K562 (cell line): Measurements from ENCODE around the gene ARHGAP9. TPM values are rescaled to one million over a fixed set of nuclear protein-coding genes. Genes with fewer than 3 reads are reported as not detected.
A peak's percentile ranks its signal among the peaks of the same experiment; 100 is the strongest.

Experiments used
- CC2D1A ChIP-seq: fragments of 450-650 bp; IDR thresholded peaks from 2 replicates; pipeline ENCODE4 v1.6.1; 2017; ENCODE audit warnings: mild to moderate bottlenecking
- EP300 ChIP-seq: IDR thresholded peaks from 2 replicates; pipeline ENCODE4 v1.6.1; 2012; ENCODE audit warnings: low read length, improper control_type of control experiment
- FOSL1 ChIP-seq: fragments of 200-800 bp; sonication (Bioruptor generic); conservative IDR thresholded peaks from 2 replicates; pipeline ENCODE4 v1.6.1; 2016; ENCODE audit warnings: missing genetic modification characterization, missing compliant biosample characterization
- IFI16 ChIP-seq: fragments of 250-450 bp; sonication (Bioruptor Pico); IDR thresholded peaks from 2 replicates; pipeline ENCODE4 v2.1.2; 2022; ENCODE audit warnings: mild to moderate bottlenecking, inconsistent platforms
- JUND ChIP-seq, 2 experiments: IDR thresholded peaks; 2 replicates in 1 of 2; 3 replicates in 1 of 2; pipeline ENCODE4 v1.6.1; 2011; ENCODE audit warnings: borderline replicate concordance in 2 of 2, low read depth in 2 of 2, low read length in 2 of 2, improper control_type of control experiment in 1 of 2, missing biosample characterization in 1 of 2, missing genetic modification characterization in 1 of 2, missing genetic modification reagents in 1 of 2
- LCOR ChIP-seq: sonication (generic); formaldehyde crosslinking; IDR thresholded peaks from 2 replicates; pipeline ENCODE4 v1.8.0; 2022; ENCODE audit warnings: mild to moderate bottlenecking, missing genetic modification reagents
- MTF1 ChIP-seq: fragments of 250-450 bp; sonication (Bioruptor Pico); IDR thresholded peaks from 2 replicates; pipeline ENCODE4 v1.9.0; 2021; ENCODE audit warnings: moderate library complexity, mild to moderate bottlenecking, inconsistent platforms, borderline replicate concordance
- MYC ChIP-seq, 2 experiments: fragments of 250-450 bp in 1 of 2; sonication (Bioruptor Pico) in 1 of 2; IDR thresholded peaks; 2 replicates each; pipeline versions ENCODE4 v1.5.1 to v1.6.1; 2012 to 2021; ENCODE audit warnings: low read depth in 2 of 2, borderline replicate concordance in 1 of 2, improper control_type of control experiment in 1 of 2, low read length in 1 of 2, mild to moderate bottlenecking in 1 of 2, moderate library complexity in 1 of 2
- PPARD ChIP-seq: fragments of 250-450 bp; sonication (Bioruptor Pico); IDR thresholded peaks from 2 replicates; pipeline ENCODE4 v1.8.0; 2022; ENCODE audit warnings: inconsistent platforms, mild to moderate bottlenecking, moderate library complexity
- SP2 ChIP-seq: IDR thresholded peaks from 2 replicates; pipeline ENCODE4 v1.6.1; 2011; ENCODE audit warnings: mild to moderate bottlenecking, low read depth, low read length, moderate library complexity; ENCODE audit not compliant: poor library complexity, severe bottlenecking; ENCODE audit errors: extremely low read depth
- TCF3 ChIP-seq: sonication (generic); formaldehyde crosslinking; IDR thresholded peaks from 2 replicates; pipeline ENCODE4 v1.4.0; 2020; ENCODE audit warnings: mild to moderate bottlenecking, missing genetic modification reagents
- ZFPM2 ChIP-seq: fragments of 250-450 bp; sonication (Bioruptor Pico); IDR thresholded peaks from 2 replicates; pipeline ENCODE4 v1.5.1; 2022; ENCODE audit warnings: mild to moderate bottlenecking
- ZNF311 ChIP-seq: fragments of 250-450 bp; sonication (Bioruptor Pico); IDR thresholded peaks from 2 replicates; pipeline ENCODE4 v1.4.0; 2020; ENCODE audit warnings: mild to moderate bottlenecking, moderate library complexity
- ZNF561 ChIP-seq: fragments of 450-650 bp; formaldehyde crosslinking; conservative IDR thresholded peaks from 2 replicates; pipeline ENCODE4 v1.4.0; 2020; ENCODE audit warnings: mild to moderate bottlenecking, moderate library complexity
- polyA plus RNA-seq, 8 experiments: library from polyadenylated mRNA; depleted of rRNA in 4 of 8; stranded (reverse) in 5 of 8; unstranded in 3 of 8; fragments of >200 nt; fragmentation: Nextera tagmentation in 2 of 8; fragmentation: Illumina TruSeq in 1 of 8; extraction: Ambion mirVana in 2 of 8; extraction: Trizol in 1 of 8; gene quantifications; 2 replicates each; pipeline versions ENCODE4 v1.2.1 to v1.2.3, GENCODE V29; 2011 to 2014; ENCODE audit warnings: inconsistent platforms in 1 of 8, missing spikeins in 1 of 8
- total RNA-seq, 7 experiments: library from RNA; depleted of rRNA in 6 of 7; stranded (reverse); fragments of >200 nt in 6 of 7; fragmentation: Illumina TruSeq in 2 of 7; extraction: Trizol in 2 of 7; gene quantifications; 2 replicates each; pipeline versions ENCODE4 v1.2.1 to v1.2.3, GENCODE V29; 2011 to 2021; ENCODE audit warnings: low replicate concordance in 1 of 7
- TF ChIP-seq, protein P1 (sequence below): fragments of 200-600 bp; sonication (generic); IDR thresholded peaks from one replicate; pipeline ENCODE4 v1.6.1; 2012; ENCODE audit warnings: mild to moderate bottlenecking, low read depth, low read length, inconsistent platforms

Gene ARHGAP9
- total and polyA plus RNA-seq, 9 of the 15 experiments (the other 6 are each of a cell fraction or from before 2014, with no cell fraction given), result 1.5 to 10.2 (median 5.1) TPM

DNA sequence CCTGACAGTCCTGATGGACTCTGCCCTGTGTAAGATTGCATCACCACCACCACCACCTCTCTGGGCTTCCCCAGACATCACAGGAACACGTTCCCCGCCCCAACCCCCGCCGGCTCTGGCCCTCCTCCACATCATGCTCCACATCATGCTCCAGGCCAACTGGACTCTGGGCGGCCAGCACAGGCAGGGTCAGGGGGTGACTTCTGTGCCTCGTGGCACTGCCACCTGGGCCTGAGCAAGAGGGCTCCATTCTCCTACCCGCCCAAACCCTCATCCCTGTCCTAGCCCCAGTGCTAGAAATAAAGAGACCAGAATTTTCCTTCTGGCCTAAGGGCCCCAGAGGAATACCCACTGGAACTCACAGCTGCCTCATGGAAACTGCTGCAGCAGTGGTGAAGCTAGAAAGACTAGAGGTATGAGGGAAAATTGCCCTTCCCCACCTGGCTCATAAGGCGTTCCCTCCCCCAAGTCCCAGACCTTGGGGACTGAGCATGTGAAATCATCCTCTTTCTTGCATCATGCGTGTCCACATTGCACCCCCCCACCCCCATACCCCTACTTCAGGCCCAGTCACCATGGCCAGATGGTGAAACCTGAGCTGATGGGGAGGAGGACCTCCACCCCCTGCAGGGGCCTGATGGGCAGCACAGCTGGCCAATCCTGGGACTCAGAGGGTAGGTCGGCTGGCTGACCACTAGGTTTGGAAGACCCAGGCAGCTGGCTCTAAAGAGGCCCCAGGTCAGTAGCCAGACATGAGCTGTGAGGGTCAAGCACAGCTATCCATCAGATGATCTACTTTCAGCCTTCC, 24.9 kb downstream of the ARHGAP9 start, which contains the start of gene INHBE (continued):
- TF ChIP-seq, protein P1, sequence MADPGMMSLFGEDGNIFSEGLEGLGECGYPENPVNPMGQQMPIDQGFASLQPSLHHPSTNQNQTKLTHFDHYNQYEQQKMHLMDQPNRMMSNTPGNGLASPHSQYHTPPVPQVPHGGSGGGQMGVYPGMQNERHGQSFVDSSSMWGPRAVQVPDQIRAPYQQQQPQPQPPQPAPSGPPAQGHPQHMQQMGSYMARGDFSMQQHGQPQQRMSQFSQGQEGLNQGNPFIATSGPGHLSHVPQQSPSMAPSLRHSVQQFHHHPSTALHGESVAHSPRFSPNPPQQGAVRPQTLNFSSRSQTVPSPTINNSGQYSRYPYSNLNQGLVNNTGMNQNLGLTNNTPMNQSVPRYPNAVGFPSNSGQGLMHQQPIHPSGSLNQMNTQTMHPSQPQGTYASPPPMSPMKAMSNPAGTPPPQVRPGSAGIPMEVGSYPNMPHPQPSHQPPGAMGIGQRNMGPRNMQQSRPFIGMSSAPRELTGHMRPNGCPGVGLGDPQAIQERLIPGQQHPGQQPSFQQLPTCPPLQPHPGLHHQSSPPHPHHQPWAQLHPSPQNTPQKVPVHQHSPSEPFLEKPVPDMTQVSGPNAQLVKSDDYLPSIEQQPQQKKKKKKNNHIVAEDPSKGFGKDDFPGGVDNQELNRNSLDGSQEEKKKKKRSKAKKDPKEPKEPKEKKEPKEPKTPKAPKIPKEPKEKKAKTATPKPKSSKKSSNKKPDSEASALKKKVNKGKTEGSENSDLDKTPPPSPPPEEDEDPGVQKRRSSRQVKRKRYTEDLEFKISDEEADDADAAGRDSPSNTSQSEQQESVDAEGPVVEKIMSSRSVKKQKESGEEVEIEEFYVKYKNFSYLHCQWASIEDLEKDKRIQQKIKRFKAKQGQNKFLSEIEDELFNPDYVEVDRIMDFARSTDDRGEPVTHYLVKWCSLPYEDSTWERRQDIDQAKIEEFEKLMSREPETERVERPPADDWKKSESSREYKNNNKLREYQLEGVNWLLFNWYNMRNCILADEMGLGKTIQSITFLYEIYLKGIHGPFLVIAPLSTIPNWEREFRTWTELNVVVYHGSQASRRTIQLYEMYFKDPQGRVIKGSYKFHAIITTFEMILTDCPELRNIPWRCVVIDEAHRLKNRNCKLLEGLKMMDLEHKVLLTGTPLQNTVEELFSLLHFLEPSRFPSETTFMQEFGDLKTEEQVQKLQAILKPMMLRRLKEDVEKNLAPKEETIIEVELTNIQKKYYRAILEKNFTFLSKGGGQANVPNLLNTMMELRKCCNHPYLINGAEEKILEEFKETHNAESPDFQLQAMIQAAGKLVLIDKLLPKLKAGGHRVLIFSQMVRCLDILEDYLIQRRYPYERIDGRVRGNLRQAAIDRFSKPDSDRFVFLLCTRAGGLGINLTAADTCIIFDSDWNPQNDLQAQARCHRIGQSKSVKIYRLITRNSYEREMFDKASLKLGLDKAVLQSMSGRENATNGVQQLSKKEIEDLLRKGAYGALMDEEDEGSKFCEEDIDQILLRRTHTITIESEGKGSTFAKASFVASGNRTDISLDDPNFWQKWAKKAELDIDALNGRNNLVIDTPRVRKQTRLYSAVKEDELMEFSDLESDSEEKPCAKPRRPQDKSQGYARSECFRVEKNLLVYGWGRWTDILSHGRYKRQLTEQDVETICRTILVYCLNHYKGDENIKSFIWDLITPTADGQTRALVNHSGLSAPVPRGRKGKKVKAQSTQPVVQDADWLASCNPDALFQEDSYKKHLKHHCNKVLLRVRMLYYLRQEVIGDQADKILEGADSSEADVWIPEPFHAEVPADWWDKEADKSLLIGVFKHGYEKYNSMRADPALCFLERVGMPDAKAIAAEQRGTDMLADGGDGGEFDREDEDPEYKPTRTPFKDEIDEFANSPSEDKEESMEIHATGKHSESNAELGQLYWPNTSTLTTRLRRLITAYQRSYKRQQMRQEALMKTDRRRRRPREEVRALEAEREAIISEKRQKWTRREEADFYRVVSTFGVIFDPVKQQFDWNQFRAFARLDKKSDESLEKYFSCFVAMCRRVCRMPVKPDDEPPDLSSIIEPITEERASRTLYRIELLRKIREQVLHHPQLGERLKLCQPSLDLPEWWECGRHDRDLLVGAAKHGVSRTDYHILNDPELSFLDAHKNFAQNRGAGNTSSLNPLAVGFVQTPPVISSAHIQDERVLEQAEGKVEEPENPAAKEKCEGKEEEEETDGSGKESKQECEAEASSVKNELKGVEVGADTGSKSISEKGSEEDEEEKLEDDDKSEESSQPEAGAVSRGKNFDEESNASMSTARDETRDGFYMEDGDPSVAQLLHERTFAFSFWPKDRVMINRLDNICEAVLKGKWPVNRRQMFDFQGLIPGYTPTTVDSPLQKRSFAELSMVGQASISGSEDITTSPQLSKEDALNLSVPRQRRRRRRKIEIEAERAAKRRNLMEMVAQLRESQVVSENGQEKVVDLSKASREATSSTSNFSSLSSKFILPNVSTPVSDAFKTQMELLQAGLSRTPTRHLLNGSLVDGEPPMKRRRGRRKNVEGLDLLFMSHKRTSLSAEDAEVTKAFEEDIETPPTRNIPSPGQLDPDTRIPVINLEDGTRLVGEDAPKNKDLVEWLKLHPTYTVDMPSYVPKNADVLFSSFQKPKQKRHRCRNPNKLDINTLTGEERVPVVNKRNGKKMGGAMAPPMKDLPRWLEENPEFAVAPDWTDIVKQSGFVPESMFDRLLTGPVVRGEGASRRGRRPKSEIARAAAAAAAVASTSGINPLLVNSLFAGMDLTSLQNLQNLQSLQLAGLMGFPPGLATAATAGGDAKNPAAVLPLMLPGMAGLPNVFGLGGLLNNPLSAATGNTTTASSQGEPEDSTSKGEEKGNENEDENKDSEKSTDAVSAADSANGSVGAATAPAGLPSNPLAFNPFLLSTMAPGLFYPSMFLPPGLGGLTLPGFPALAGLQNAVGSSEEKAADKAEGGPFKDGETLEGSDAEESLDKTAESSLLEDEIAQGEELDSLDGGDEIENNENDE, result no peak
- TF ChIP-seq ZNF561 (0 out of 2 replicates have a peak, but pooled peaks have one; percentile 24), SP2 (peak; percentile 60), EP300 (peak; percentile 87), FOSL1 (tag) (peak; percentile 48; the same call in 1 of the 2 replicates), LCOR (CRISPR knock-in tag) (peak; percentile 80; the same call in 1 of the 2 replicates), JUND (IDR thresholded peaks at IDR 0.05; ENCODE audit: borderline replicate concordance, low read depth, low read length) (peak; percentile 93), JUND (tag; IDR thresholded peaks at IDR 0.05; ENCODE audit: borderline replicate concordance, low read depth, low read length) (peak; percentile 59; the same call in 1 of the 3 replicates), ZFPM2 (CRISPR knock-in tag) (peak; percentile 26; the same call in 1 of the 2 replicates), CC2D1A (no peak), TCF3 (peak; percentile 48), ZNF311 (CRISPR knock-in tag) (peak; percentile 73), MYC (IDR thresholded peaks at IDR 0.05; ENCODE audit: low read depth, low read length) (peak; percentile 99), MYC (CRISPR knock-in tag; IDR thresholded peaks at IDR 0.05; ENCODE audit: borderline replicate concordance, low read depth) (peak; percentile 93), IFI16 (peak; percentile 21; the same call in 1 of the 2 replicates), PPARD (CRISPR knock-in tag) (0 out of 2 replicates have a peak, but pooled peaks have one; percentile 55), MTF1 (CRISPR knock-in tag) (peak; percentile 54; the same call in 1 of the 2 replicates)
